ENCODE results near the gene B4GALNT3. TPM values are rescaled to one million over a fixed set of nuclear protein-coding genes. Genes with fewer than 3 reads are reported as not detected.

B4GALNT3 gene
- total and polyA plus RNA-seq, 2 of the 13 experiments (the other 11 are each of a cell fraction or from before 2014, with no cell fraction given) = 3.2 to 4.4 TPM

DNA sequence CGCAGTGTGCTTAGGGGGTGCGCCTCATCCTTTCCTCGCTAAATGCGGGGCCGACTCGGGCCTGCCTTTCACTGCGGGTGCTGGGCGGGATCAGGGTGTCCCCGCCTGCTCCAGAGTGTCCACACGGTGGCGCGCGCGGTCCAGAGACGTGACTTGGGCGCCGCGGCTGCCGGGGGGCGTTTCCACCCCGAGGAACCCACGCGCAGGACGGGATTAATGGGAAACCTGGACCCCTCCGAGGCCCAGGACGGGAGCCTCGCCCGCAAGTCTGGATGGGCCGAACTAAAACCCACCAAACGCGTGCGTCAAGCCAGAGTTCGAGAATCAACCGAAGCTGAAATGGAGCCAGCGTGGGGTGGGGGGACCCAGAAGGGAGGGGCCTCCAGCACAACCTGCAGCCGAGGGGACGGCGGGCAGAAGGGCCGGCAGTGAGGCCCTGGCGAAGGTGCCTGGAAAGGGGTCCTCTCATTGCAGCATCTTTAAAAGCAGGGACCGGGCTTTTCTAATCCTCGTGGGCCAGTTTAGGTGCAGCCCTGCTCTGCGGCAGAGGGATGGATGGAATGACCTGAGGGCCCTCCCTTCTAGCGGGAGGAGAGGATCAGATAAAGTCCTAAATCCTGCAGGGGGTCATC is 110.2 kb downstream of the B4GALNT3 start (continued):
- TF ChIP-seq, protein P1, sequence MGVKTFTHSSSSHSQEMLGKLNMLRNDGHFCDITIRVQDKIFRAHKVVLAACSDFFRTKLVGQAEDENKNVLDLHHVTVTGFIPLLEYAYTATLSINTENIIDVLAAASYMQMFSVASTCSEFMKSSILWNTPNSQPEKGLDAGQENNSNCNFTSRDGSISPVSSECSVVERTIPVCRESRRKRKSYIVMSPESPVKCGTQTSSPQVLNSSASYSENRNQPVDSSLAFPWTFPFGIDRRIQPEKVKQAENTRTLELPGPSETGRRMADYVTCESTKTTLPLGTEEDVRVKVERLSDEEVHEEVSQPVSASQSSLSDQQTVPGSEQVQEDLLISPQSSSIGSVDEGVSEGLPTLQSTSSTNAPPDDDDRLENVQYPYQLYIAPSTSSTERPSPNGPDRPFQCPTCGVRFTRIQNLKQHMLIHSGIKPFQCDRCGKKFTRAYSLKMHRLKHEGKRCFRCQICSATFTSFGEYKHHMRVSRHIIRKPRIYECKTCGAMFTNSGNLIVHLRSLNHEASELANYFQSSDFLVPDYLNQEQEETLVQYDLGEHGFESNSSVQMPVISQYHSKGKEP (CRISPR knock-in tag; IDR thresholded peaks at IDR 0.05) = no peak
- TF ChIP-seq ZNF550 (CRISPR knock-in tag; IDR thresholded peaks at IDR 0.05; ENCODE audit: borderline replicate concordance) = no peak
- TF ChIP-seq ZNF501 (CRISPR knock-in tag; IDR thresholded peaks at IDR 0.05) = no peak; the same call in 1 of the 2 replicates
- TF ChIP-seq, protein P2, sequence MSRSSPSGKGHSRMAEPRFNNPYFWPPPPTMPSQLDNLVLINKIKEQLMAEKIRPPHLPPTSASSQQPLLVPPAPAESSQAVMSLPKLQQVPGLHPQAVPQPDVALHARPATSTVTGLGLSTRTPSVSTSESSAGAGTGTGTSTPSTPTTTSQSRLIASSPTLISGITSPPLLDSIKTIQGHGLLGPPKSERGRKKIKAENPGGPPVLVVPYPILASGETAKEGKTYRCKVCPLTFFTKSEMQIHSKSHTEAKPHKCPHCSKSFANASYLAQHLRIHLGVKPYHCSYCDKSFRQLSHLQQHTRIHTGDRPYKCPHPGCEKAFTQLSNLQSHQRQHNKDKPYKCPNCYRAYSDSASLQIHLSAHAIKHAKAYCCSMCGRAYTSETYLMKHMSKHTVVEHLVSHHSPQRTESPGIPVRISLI (CRISPR knock-in tag; IDR thresholded peaks at IDR 0.05; ENCODE audit: borderline replicate concordance) = peak; percentile 12; the same call in 1 of the 2 replicates
- no peak for TF ChIP-seq ZNF569 (CRISPR knock-in tag; IDR thresholded peaks at IDR 0.05; ENCODE audit: borderline replicate concordance)
- no peak for TF ChIP-seq ZNF776 (CRISPR knock-in tag; IDR thresholded peaks at IDR 0.05)
- TF ChIP-seq PHF5A (CRISPR knock-in tag; IDR thresholded peaks at IDR 0.05; ENCODE audit: low read depth, unreplicated experiment) = no peak
- no peak for TF ChIP-seq YEATS2 (CRISPR knock-in tag; IDR thresholded peaks at IDR 0.05; ENCODE audit: borderline replicate concordance)
- TF ChIP-seq ZNF724P (CRISPR knock-in tag; IDR thresholded peaks at IDR 0.05; ENCODE audit: borderline replicate concordance) = no peak
- TF ChIP-seq ISX (CRISPR knock-in tag; conservative IDR thresholded peaks at IDR 0.05) = no peak
- no peak for TF ChIP-seq EHMT2 (IDR thresholded peaks at IDR 0.05; ENCODE audit: borderline replicate concordance, low read depth, low read length)
- no peak for TF ChIP-seq ZNF280B (CRISPR knock-in tag; IDR thresholded peaks at IDR 0.05; ENCODE audit: borderline replicate concordance)
- TF ChIP-seq CREB1 (IDR thresholded peaks at IDR 0.05) = no peak
- TF ChIP-seq CREB1 (CRISPR knock-in tag; IDR thresholded peaks at IDR 0.05) = no peak
- peak; percentile 48; the same call in 1 of the 2 replicates for TF ChIP-seq PHF8 (CRISPR knock-in tag; IDR thresholded peaks at IDR 0.05)
- no peak; the same call in 1 of the 2 replicates for TF ChIP-seq ZBTB20 (CRISPR knock-in tag; IDR thresholded peaks at IDR 0.05; ENCODE audit: borderline replicate concordance, low read depth)
- TF ChIP-seq ZNF570 (CRISPR knock-in tag; IDR thresholded peaks at IDR 0.05; ENCODE audit: borderline replicate concordance) = no peak
- TF ChIP-seq SMC3 (IDR thresholded peaks at IDR 0.05; ENCODE audit: low read length) = peak; percentile 25; the same call in 1 of the 2 replicates
- no peak for TF ChIP-seq FOXP1 (IDR thresholded peaks at IDR 0.05)
- TF ChIP-seq FOXP1 (CRISPR knock-in tag; IDR thresholded peaks at IDR 0.05) = no peak
- TF ChIP-seq ZNF816 (CRISPR knock-in tag; IDR thresholded peaks at IDR 0.05; ENCODE audit: borderline replicate concordance) = no peak
- peak; percentile 75; the same call in 1 of the 2 replicates for TF ChIP-seq BORCS8-MEF2B (CRISPR knock-in tag; IDR thresholded peaks at IDR 0.05)
- TF ChIP-seq ETV5 (CRISPR knock-in tag; IDR thresholded peaks at IDR 0.05; ENCODE audit: borderline replicate concordance) = no peak
- TF ChIP-seq DMAP1 (CRISPR knock-in tag; IDR thresholded peaks at IDR 0.05) = peak; percentile 51
- no peak for TF ChIP-seq HNRNPH1 (optimal IDR thresholded peaks at IDR 0.05; ENCODE audit: low read depth, low read length)
- TF ChIP-seq ASH2L (IDR thresholded peaks at IDR 0.05; ENCODE audit: insufficient read length, low read depth, low read length) = peak; percentile 63
- no peak for TF ChIP-seq ZFP36L1 (CRISPR knock-in tag; IDR thresholded peaks at IDR 0.05)
